GM12874 (cell line): Measurements from ENCODE around the gene ERVK3-1.

ENCODE experiments used
- CTCF ChIP-seq: IDR thresholded peaks from 2 replicates; pipeline ENCODE4 v1.5.1; 2011; ENCODE audit warnings: low read depth, mild to moderate bottlenecking, control low read depth, low read length, moderate library complexity; ENCODE audit not compliant: insufficient read depth

Gene ERVK3-1

GRCh38 chr19:58305065-58305931, at the start of gene ERVK3-1:
Gene ERVK3-1 (plus strand): TSS chr19:58305377. CDS start chr19:58312169, 6,792 bp downstream.
- TF ChIP-seq CTCF: no peak

GRCh38 chr19:58261600-58261967, 43.6 kb upstream of the ERVK3-1 start:
- TF ChIP-seq CTCF: no peak

GRCh38 chr19:58261968-58262921, 42.9 kb upstream of the ERVK3-1 start:
- no peak for TF ChIP-seq CTCF

- no peak for TF ChIP-seq CTCF
Measured at GRCh38 chr19:58262922-58263296, 42.3 kb upstream of the ERVK3-1 start.

GRCh38 chr19:58265100-58265499, 40.1 kb upstream of the ERVK3-1 start:
- no peak for TF ChIP-seq CTCF

- TF ChIP-seq CTCF: no peak
Measured at GRCh38 chr19:58268344-58268743, 36.8 kb upstream of the ERVK3-1 start.

- TF ChIP-seq CTCF: no peak
Measured at GRCh38 chr19:58274771-58275201, 30.4 kb upstream of the ERVK3-1 start.
